ENCODE data around the gene NPS.

NPS gene

GRCh38 chr10:127549009-127549408, at the start of gene NPS:
NPS (plus strand) TSS chr10:127549309; CDS start chr10:127549369, 60 bp downstream.
- DNase-seq: no peak

- no peak for DNase-seq
Measured at GRCh38 chr10:127500127-127500526, 49.0 kb upstream of the NPS start.

GRCh38 chr10:127506094-127506493, 43.0 kb upstream of the NPS start:
- no peak for DNase-seq

- DNase-seq: no peak
Measured at GRCh38 chr10:127522298-127522697, 26.8 kb upstream of the NPS start.

GRCh38 chr10:127523476-127523875, 25.6 kb upstream of the NPS start:
- DNase-seq: no peak

- DNase-seq: no peak
Measured at GRCh38 chr10:127524229-127524628, 24.9 kb upstream of the NPS start.

- no peak for DNase-seq
Measured at GRCh38 chr10:127524908-127525665, 24.0 kb upstream of the NPS start.

GRCh38 chr10:127525686-127526085, 23.4 kb upstream of the NPS start:
- no peak for DNase-seq

GRCh38 chr10:127526161-127526560, 22.9 kb upstream of the NPS start:
- no peak for DNase-seq

- no peak for DNase-seq
Measured at GRCh38 chr10:127527320-127527719, 21.8 kb upstream of the NPS start.

- no peak for DNase-seq
Measured at GRCh38 chr10:127527891-127528290, 21.2 kb upstream of the NPS start.

GRCh38 chr10:127532193-127532592, 16.9 kb upstream of the NPS start:
- DNase-seq: no peak

- no peak for DNase-seq
Measured at GRCh38 chr10:127532659-127533058, 16.4 kb upstream of the NPS start.

GRCh38 chr10:127534074-127534473, 15.0 kb upstream of the NPS start:
- no peak for DNase-seq

GRCh38 chr10:127534496-127534895, 14.6 kb upstream of the NPS start:
- DNase-seq: no peak

GRCh38 chr10:127535802-127536515, 13.2 kb upstream of the NPS start:
- no peak for DNase-seq

GRCh38 chr10:127536972-127537760, 11.9 kb upstream of the NPS start:
- DNase-seq: no peak

GRCh38 chr10:127537924-127538323, 11.2 kb upstream of the NPS start:
- DNase-seq: no peak

- no peak for DNase-seq
Measured at GRCh38 chr10:127548022-127548421, 1.1 kb upstream of the NPS start.

GRCh38 chr10:127550861-127551260, 1.8 kb downstream of the NPS start:
- DNase-seq: no peak

- DNase-seq: no peak
Measured at GRCh38 chr10:127552446-127552845, 3.3 kb downstream of the NPS start.

GRCh38 chr10:127553417-127553816, 4.3 kb downstream of the NPS start:
- no peak for DNase-seq

GRCh38 chr10:127556916-127557315, 7.8 kb downstream of the NPS start:
- DNase-seq: no peak

- no peak for DNase-seq
Measured at GRCh38 chr10:127561647-127562046, 12.5 kb downstream of the NPS start.
